LoVo (cell line): ENCODE results near the gene CREBZF.
"Not testable (repeated sequence)": the region's sequence is repeated elsewhere in the genome, so short reads cannot be mapped to it uniquely, and the experiment has no call there.

Source experiments
- DNase-seq: peaks from one replicate; pipeline ENCODE4 v3.0.0-alpha.2; 2016; ENCODE audit warnings: low spot score

Gene CREBZF

DNA sequence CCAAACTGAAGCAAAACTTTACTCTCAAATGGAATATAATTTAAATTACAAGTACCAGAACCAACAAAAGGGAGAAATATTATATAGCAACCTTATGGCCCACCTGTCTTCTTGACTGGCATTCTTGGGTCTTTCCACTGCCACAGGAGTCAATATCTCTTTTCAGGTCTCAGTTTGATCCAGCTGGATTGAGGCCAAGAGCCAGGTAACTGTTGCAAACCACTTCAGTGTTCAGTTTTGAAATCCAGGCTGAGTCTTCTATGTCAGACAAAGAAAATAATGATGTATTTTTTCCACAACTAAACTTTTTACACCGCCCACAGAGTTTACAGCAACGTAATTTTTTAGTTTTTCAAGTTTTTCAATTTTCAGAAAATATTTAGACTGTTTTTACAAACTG is 38.4 kb downstream of the CREBZF start:
- no peak for DNase-seq

DNA sequence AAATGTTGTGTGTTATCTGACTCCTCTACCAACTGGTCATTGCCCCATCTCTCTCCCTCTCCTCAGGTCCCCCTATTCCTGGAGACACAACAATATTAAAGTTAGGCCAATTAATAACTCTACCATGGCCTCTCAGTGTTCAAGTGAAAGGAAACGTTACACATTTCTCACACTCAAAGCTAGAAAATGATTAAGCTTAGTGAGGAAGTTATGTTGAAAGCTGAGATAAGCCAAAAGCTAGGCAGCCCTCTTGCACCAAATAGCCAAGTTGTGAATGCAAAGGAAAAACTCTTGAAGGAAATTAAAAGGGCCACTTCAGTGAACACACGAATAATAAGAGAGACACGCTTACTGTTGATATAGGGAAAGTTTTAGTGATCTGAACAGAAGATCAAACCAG is 44.7 kb downstream of the CREBZF start:
- DNase-seq = no peak

DNA sequence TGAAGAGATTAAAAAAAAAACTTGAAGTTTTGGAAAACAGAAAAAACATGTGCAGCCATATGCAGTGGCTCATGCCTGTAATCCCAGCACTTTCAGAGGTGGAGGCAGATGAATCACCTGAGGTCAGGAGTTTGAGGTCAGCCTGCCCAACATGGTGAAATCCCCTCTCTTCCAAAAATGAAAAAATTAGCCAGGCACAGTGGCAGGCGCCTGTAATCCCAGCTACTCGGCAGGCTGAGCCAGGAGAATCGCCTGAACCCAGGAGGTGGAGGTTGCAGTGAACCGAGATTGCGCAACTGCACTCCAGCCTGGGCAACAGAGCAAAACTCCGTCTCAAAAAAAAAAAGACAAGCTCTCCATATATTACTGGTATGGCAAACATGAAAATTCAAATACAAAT is 45.4 kb downstream of the CREBZF start:
- no peak for DNase-seq

DNA sequence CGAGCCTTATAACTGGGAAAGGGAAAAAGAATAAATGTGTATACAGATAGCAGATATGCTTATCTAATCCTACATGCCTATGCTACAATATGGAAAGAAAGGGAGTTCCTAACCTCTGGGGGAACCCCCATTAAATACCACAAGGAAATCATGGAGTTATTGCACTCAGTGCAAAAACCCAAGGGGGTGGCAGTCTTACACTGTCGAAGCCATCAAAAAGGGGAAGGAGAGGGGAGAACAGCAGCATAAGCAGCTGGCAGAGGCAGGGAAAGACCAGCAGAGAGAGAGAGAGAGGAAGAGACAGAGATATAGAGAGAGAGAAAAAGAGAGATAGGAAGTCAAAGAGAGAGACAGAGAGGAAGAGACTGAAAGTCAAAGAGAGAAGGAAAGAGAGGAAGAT is 53.3 kb downstream of the CREBZF start:
- not testable (repeated sequence) for DNase-seq
